ENCODE measurements around the gene NEK5.
"Not testable (repeated sequence)": the region's sequence is repeated elsewhere in the genome, so short reads cannot be mapped to it uniquely, and the experiment has no call there.

Gene NEK5

GRCh38 chr13:52092087-52092486 is 36.8 kb downstream of the NEK5 start:
- TF ChIP-seq CTCF (conservative IDR thresholded peaks at IDR 0.05; ENCODE audit: low read length): no peak
- DNase-seq (ENCODE audit: low read depth): no peak
- no peak overlapping the region for H3K4me3 ChIP-seq (ENCODE audit: low read length)

GRCh38 chr13:52091473-52091872 is 37.4 kb downstream of the NEK5 start:
- no peak for TF ChIP-seq CTCF (conservative IDR thresholded peaks at IDR 0.05; ENCODE audit: low read length)
- no peak overlapping the region for H3K4me3 ChIP-seq (ENCODE audit: low read length)
- no peak for DNase-seq (ENCODE audit: low read depth)

- TF ChIP-seq CTCF (conservative IDR thresholded peaks at IDR 0.05; ENCODE audit: low read length): no peak
- DNase-seq (ENCODE audit: low read depth): peak; percentile 93
These were observed 43.5 kb downstream of the NEK5 start for GRCh38 chr13:52085421-52085820.

GRCh38 chr13:52084981-52085380 is 43.9 kb downstream of the NEK5 start:
- not testable (repeated sequence) for H3K4me3 ChIP-seq (ENCODE audit: low read length); DNase-seq (ENCODE audit: low read depth)

More at GRCh38 chr13:52085421-52085820, 43.5 kb downstream of the NEK5 start:
- no peak overlapping the region for H3K4me3 ChIP-seq (ENCODE audit: low read length)

- no peak for TF ChIP-seq CTCF (conservative IDR thresholded peaks at IDR 0.05; ENCODE audit: low read length)
- H3K4me3 ChIP-seq (ENCODE audit: low read length): no peak overlapping the region
- DNase-seq (ENCODE audit: low read depth): no peak
These were observed 46.3 kb downstream of the NEK5 start for GRCh38 chr13:52082601-52083000.

- not testable (repeated sequence) for H3K4me3 ChIP-seq (ENCODE audit: low read length); DNase-seq (ENCODE audit: low read depth)
These were observed 49.0 kb downstream of the NEK5 start for GRCh38 chr13:52079891-52080290.

GRCh38 chr13:52070929-52071523 is 57.8 kb downstream of the NEK5 start:
- peak; percentile 43 for DNase-seq (ENCODE audit: low read depth)
- peak; percentile 53 for TF ChIP-seq CTCF (conservative IDR thresholded peaks at IDR 0.05; ENCODE audit: low read length)
- no peak overlapping the region for H3K4me3 ChIP-seq (ENCODE audit: low read length)

- TF ChIP-seq CTCF (conservative IDR thresholded peaks at IDR 0.05; ENCODE audit: low read length): no peak
- no peak for DNase-seq (ENCODE audit: low read depth)
- no peak overlapping the region for H3K4me3 ChIP-seq (ENCODE audit: low read length)
These were observed 61.6 kb downstream of the NEK5 start for GRCh38 chr13:52067237-52067636.
